ENCODE data around the gene EIF1AX. TPM values are rescaled to one million over a fixed set of nuclear protein-coding genes. Genes with fewer than 3 reads are reported as not detected.
A peak's percentile ranks its signal among the peaks of the same experiment; 100 is the strongest.

The EIF1AX gene
- total RNA-seq, 1 donor from 2014 or later, result 44.7 TPM

DNA sequence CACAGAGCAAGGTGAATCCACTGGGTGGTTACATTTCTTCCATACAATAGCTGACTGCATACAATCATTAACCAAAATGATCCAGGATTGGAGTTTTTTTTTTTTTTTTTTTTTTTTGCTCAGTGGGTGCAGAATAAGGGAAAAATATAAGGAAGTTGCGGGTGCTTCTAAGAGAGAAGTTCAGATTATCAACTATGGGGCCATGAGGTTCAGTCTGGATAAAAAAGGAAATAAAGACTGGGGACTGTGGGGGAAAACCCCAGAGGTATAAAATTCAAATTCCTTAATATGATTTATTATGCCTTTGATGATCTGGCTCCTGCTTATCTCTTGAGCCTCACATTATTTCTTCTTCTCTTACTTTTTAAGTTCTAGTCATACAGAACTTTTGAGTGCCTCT is 5.9 kb upstream of the EIF1AX start:
- TF ChIP-seq, protein P1, sequence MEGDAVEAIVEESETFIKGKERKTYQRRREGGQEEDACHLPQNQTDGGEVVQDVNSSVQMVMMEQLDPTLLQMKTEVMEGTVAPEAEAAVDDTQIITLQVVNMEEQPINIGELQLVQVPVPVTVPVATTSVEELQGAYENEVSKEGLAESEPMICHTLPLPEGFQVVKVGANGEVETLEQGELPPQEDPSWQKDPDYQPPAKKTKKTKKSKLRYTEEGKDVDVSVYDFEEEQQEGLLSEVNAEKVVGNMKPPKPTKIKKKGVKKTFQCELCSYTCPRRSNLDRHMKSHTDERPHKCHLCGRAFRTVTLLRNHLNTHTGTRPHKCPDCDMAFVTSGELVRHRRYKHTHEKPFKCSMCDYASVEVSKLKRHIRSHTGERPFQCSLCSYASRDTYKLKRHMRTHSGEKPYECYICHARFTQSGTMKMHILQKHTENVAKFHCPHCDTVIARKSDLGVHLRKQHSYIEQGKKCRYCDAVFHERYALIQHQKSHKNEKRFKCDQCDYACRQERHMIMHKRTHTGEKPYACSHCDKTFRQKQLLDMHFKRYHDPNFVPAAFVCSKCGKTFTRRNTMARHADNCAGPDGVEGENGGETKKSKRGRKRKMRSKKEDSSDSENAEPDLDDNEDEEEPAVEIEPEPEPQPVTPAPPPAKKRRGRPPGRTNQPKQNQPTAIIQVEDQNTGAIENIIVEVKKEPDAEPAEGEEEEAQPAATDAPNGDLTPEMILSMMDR (IDR thresholded peaks at IDR 0.05; ENCODE audit: insufficient read depth, low read length, poor library complexity, severe bottlenecking), result no peak
- no peak overlapping the region for H3K4me3 ChIP-seq (ENCODE audit: low read depth, low read length)
- H3K27me3 ChIP-seq (ENCODE audit: control insufficient read depth, insufficient read depth, low read length), result no peaks in the 10 kb centered on the region
- no peaks in the 10 kb centered on the region for H3K36me3 ChIP-seq (ENCODE audit: control insufficient read depth, insufficient read depth, low read length)
- DNase-seq (ENCODE audit: low read depth), result no peak

DNA sequence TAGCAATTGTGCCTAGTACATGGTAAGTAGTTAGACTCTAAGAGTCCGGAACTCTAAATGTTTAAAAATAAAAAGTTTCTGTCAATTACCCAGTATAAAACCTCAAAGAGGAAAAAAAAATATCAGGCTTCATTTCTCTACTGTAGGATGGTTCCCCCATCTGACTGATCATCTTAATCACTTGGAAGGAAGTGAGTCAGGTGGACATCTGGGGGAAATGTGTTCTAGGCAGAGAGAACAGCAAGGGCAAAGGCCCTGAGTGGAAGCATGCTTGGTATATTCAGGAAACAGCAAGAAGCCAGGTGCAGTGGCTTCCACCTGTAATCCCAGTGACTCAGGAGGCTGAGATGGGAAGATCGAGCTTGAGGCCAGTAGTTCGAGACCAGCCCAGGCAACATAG is 2.9 kb upstream of the EIF1AX start:
- peak; percentile 38 for DNase-seq (ENCODE audit: low read depth)
- TF ChIP-seq, protein P1 (IDR thresholded peaks at IDR 0.05; ENCODE audit: insufficient read depth, low read length, poor library complexity, severe bottlenecking), result no peak
- Histone ChIP-seq H3K27me3 (ENCODE audit: control insufficient read depth, insufficient read depth, low read length) (no peaks in the 10 kb centered on the region), H3K4me3 (ENCODE audit: low read depth, low read length) (no peak overlapping the region), H3K36me3 (ENCODE audit: control insufficient read depth, insufficient read depth, low read length) (no peaks in the 10 kb centered on the region)

DNA sequence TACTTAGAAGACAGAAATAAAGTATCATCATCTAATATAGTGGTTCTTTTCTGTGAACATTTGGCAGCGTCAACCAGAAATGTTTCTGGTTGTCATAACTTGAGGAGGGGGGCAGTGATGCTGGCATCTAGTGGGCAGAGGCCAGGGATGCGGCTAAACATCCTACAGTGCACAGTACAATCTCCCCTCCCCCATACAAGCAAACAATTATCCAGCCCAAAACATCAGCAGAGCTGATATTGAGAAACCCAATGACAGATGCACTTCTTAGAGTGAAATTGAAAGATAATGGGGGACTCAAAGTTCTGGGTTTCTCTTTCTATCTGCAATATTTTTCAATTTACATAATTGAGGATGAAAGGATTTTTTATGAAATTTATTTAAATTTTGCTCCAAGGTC is 1.9 kb upstream of the EIF1AX start:
- no peaks in the 10 kb centered on the region for H3K27me3 ChIP-seq (ENCODE audit: control insufficient read depth, insufficient read depth, low read length)
- no peak overlapping the region for H3K4me3 ChIP-seq (ENCODE audit: low read depth, low read length)
- DNase-seq (ENCODE audit: low read depth), result no peak
- TF ChIP-seq, protein P1 (IDR thresholded peaks at IDR 0.05; ENCODE audit: insufficient read depth, low read length, poor library complexity, severe bottlenecking), result no peak
- H3K36me3 ChIP-seq (ENCODE audit: control insufficient read depth, insufficient read depth, low read length), result no peaks in the 10 kb centered on the region

DNA sequence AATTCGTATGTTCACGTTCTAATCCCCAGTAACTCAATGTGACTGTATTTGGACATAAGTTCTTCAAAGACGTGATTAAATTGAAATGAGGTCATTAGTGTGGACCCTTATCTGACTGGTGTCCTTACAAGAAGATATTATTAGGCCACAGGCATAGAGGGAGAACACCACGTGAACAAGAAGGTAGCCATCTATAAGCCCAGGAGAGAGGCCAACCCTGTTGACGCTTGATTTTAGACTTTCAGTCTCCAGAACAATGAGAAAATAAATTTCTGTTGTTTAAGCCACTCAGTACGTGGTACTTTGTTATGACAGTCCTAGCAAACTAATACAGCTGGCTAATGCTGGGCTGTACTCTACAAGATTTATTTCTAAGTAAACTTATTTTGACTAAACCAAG is 1.5 kb upstream of the EIF1AX start:
- Histone ChIP-seq H3K27me3 (ENCODE audit: control insufficient read depth, insufficient read depth, low read length) (no peaks in the 10 kb centered on the region), H3K4me3 (ENCODE audit: low read depth, low read length) (no peak overlapping the region), H3K36me3 (ENCODE audit: control insufficient read depth, insufficient read depth, low read length) (no peaks in the 10 kb centered on the region)
- DNase-seq (ENCODE audit: low read depth), result no peak
- TF ChIP-seq, protein P1 (IDR thresholded peaks at IDR 0.05; ENCODE audit: insufficient read depth, low read length, poor library complexity, severe bottlenecking), result no peak

DNA sequence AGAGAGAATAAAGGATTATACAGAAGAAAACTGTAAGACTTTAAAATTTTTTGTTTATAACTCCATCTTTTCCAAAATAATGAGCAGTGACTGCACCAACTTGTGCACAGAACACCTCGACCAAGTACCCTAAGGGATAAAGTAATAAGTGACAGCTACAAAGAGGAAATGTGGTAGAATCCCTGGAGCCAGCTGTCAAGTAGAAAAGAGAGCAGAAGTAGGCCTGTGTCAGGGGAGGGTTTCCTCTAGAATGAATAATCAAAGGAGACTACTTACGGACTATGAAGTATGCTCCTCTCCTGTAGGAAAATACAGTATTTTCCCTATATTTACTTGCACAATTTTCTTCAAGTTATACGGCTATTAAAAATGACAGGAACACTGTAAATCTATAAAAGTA is 1.2 kb downstream of the EIF1AX start:
- TF ChIP-seq, protein P1 (IDR thresholded peaks at IDR 0.05; ENCODE audit: insufficient read depth, low read length, poor library complexity, severe bottlenecking), result no peak
- H3K36me3 ChIP-seq (ENCODE audit: control insufficient read depth, insufficient read depth, low read length), result no peaks in the 10 kb centered on the region
- H3K27me3 ChIP-seq (ENCODE audit: control insufficient read depth, insufficient read depth, low read length), result no peaks in the 10 kb centered on the region
- DNase-seq (ENCODE audit: low read depth), result no peak
- H3K4me3 ChIP-seq (ENCODE audit: low read depth, low read length), result peak overlapping the region; percentile 80

DNA sequence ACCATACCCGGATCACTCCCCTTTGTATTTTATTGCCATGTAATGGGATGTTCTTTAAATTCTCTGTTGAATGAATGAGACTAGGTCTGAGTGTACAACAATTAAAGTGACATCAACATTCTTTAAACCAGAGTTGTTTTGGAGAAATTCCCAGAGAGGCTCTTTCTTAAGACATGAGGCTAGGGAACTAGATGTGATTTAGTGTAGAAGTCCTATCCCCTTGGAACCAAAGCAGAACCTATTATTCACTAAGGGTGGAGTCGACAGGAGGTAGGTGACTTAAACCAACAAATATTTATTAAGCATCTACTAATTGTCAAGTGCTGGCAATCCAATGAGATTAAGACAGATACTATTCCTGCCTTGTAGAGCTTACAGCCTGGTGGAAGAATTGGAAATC is 1.7 kb downstream of the EIF1AX start:
- Histone ChIP-seq H3K4me3 (ENCODE audit: low read depth, low read length) (peak overlapping the region; percentile 80), H3K36me3 (ENCODE audit: control insufficient read depth, insufficient read depth, low read length) (no peaks in the 10 kb centered on the region), H3K27me3 (ENCODE audit: control insufficient read depth, insufficient read depth, low read length) (no peaks in the 10 kb centered on the region)
- TF ChIP-seq, protein P1 (IDR thresholded peaks at IDR 0.05; ENCODE audit: insufficient read depth, low read length, poor library complexity, severe bottlenecking), result no peak
- DNase-seq (ENCODE audit: low read depth), result no peak

Measured in kidney epithelial cell (primary cell).